A549 (cell line): ENCODE measurements around the gene NOSIP.

Source experiments
- CEBPB ChIP-seq, 2 experiments: fragments of >200 bp in 1 of 2; sonication (Bioruptor Twin) in 1 of 2; formaldehyde crosslinking in 1 of 2; IDR thresholded peaks; 2 replicates each; pipeline ENCODE4 v1.6.1; 2012 to 2016
- CHD2 ChIP-seq: fragments of 150-350 bp; IDR thresholded peaks from 2 replicates; pipeline ENCODE4 v1.6.1; 2014; ENCODE audit warnings: low read length; ENCODE audit not compliant: partially characterized antibody
- CTCF ChIP-seq: fragments of >200 bp; sonication (Bioruptor Twin); formaldehyde crosslinking; IDR thresholded peaks from 3 replicates; pipeline ENCODE4 v1.5.1; 2016
- HDAC2 ChIP-seq: fragments of 200-600 bp; sonication (generic); IDR thresholded peaks from 2 replicates; pipeline ENCODE4 v1.6.1; 2016
- JUNB ChIP-seq: fragments of >200 bp; sonication (Bioruptor Twin); formaldehyde crosslinking; IDR thresholded peaks from 2 replicates; pipeline ENCODE4 v1.6.1; 2016
- NPAS2 ChIP-seq: fragments of 250-450 bp; sonication (Bioruptor Pico); IDR thresholded peaks from 2 replicates; pipeline ENCODE4 v1.8.0; 2022; ENCODE audit warnings: mild to moderate bottlenecking, moderate library complexity, borderline replicate concordance
- POLR2A ChIP-seq: IDR thresholded peaks from 2 replicates; pipeline ENCODE4 v1.6.1; 2012; ENCODE audit warnings: mild to moderate bottlenecking, low read length
- RAD21 ChIP-seq, 2 experiments: fragments of >200 bp in 1 of 2; sonication (Bioruptor Twin) in 1 of 2; formaldehyde crosslinking in 1 of 2; IDR thresholded peaks in 1 of 2; conservative IDR thresholded peaks in 1 of 2; 2 replicates in 1 of 2; 3 replicates in 1 of 2; pipeline ENCODE4 v1.6.1; 2012 to 2018; ENCODE audit warnings: inconsistent platforms in 1 of 2

- TF ChIP-seq CTCF: no peak
- no peak for TF ChIP-seq RAD21 (conservative IDR thresholded peaks at IDR 0.05 in 1 of 2, IDR thresholded peaks at IDR 0.05 in 1 of 2)
- TF ChIP-seq HDAC2: no peak
- no peak for TF ChIP-seq POLR2A
- no peak for TF ChIP-seq NPAS2 (CRISPR knock-in tag)
- no peak for TF ChIP-seq CEBPB (IDR thresholded peaks at IDR 0.05)
- TF ChIP-seq JUNB: no peak
- no peak for TF ChIP-seq CHD2
These were observed 19.3 kb upstream of the NOSIP start for GRCh38 chr19:49599378-49600295.
